HG03139 (cell line): ENCODE results near the gene EEFSEC.

Experiments used
- ATAC-seq: cut with Tn5 transposase; IDR thresholded peaks from one replicate; pipeline ENCODE4 v1.9.1; 2021; ENCODE audit not compliant: unreplicated experiment

The EEFSEC gene

GRCh38 chr3:128215290-128215689 lies 62.0 kb downstream of the EEFSEC start:
- no peak for ATAC-seq

- ATAC-seq, result no peak
Measured at GRCh38 chr3:128215800-128216495, 62.7 kb downstream of the EEFSEC start.

DNA sequence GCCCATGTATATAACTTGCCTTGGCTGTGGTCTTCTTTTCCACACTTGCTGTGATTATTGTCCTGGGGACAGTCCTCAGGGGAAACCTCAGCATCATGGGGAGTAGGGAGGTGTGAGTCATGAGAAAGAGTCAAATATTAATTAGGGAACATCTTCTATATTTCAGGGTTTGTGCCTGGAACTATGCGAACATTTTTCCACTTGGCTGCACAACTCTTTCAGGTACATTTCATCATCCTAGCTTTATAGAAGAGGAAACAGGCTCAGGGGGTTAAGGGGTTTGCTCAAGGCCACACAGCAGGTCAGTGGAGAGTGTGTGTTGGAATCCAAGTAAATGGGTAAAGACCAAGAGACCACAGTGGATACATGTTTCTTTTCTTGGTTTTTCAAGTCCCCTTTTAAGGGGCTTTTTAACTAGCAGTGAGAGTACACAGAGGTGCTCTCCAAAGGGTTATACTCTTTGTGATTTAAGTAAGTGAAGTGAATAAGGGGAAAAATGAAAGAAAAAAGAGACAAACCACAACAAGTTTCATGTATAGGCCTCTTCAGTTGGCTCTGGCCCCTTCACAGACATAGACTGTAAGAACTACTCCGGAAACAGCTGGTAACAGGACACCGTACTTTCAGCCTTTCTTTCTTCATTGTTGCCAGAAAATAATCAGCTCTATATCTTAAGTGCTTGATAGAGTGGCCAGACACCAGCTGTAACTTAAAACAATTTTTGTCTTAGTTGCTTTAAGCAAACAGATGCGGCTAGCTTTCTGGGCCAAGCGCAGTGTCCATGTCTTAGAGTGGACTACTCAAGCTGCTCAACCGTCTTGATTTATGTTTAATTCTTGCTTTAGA lies 64.6 kb downstream of the EEFSEC start:
- ATAC-seq, result no peak

DNA sequence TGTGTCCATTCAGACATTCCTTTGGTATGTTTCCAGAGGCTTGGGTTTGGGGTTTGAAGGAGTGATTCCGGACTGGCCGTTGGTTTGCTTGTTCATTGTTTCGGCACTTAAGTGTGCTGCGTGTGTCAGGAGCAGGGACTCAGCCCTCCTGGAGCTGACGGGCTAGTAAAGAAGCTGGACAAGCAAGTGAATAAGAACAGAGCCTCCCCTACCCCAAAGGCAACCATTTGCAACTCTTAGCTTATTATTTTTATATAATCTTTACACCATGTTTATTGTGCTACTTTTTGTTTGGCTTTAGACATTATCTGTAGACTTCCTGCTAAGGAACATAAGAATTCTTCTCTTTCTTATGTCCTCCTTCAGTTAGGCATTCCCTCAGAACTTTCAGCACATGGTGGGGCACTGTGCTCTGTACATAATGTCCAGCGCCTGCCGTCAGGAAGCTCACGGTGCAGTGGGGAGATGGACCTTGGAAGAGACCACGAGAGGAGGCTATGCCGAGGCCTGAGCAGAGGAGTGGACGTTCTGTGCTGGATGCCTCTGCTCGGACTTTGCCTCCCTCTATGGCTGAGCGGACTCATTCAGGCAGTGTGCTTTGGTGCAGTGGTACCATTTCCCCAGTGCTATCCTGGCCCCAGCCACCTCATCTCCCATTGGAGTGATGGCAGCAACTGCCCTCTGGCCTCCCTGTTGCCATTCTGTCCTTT lies 65.4 kb downstream of the EEFSEC start:
- no peak for ATAC-seq

- ATAC-seq, result no peak
Measured at GRCh38 chr3:128221328-128221727, 68.0 kb downstream of the EEFSEC start.

DNA sequence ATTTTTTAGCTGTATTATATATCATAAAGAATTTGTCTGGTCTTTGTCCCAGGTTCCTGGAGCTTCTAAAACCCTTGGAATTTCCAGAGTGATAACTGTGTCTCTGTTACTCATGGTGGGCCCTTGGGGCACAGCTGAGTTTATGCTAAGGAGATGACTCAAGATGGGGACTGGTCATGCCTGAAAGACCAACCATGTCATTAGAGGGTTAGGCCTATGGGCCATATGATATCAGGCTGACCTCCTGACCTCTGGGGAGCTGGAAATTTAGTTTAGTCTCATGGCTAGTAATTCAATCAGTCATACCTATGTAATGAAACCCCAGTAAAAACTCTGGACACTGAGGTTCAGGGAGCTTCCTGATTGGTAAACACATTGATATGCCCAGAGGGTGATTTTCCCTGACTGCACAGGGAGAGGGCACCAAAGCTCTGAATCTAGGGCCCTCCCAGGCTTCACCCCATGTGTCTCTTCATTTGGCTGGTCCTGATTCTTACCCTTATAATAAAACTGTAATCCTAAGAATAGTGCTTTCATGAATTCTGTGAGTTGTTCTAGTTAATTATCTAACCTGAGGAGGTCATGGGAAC lies 69.6 kb downstream of the EEFSEC start:
- no peak for ATAC-seq

DNA sequence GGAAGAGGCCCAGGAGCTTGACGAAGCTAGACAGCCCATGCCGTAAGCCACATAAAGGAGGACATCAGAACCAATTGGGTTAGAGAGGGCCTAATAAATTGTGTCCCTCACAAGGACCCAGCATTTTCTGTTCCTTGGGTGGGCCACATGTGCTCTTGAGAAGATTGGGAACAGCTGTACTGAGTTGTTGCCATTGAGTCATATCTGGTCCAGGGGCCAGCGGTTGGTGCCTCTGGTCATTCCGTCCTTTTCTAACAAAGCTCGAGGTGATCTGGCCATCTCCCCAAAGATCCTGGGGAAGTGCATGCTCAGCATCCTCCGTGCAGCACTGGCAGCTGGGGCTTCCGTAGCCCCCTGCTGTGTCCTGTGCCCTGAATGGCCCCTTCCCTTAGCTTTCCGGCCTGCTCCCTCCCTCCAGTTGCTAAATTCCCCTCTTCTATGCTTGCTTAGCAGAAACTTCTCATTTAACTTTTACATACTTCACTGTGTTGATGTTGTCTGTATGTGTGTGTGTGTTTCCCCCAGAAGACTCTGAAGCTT lies 73.0 kb downstream of the EEFSEC start:
- ATAC-seq, result no peak

GRCh38 chr3:128226795-128227395 lies 73.6 kb downstream of the EEFSEC start:
- no peak for ATAC-seq

- no peak for ATAC-seq
Measured at GRCh38 chr3:128227507-128227906, 74.2 kb downstream of the EEFSEC start.

DNA sequence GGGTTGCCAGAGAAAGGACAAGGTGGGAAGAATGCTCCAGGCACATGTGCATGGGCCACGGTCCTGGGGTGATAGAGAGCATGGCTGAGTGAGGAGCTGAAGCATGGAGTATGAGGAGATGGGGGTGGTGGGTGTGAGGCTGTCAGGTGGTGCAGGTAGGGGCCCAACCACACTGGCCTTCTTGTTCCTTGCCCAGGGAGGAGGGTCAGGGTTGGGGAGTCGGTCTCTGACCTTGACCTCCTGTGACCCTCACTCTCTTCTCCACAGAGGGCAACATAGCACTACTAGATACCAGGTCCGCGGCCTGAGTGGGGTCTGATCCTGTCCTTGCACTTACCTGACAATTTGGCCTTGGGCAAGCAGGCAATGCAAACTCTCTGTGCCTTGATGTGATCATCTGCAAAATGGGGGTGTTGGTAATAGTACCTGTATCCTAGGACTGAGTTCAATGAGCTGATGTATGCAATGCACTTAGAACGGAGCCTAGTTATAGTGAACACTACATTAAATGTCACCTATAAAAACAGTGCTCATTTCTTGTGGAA lies 75.2 kb downstream of the EEFSEC start:
- ATAC-seq, result no peak

GRCh38 chr3:128229106-128229857 lies 76.0 kb downstream of the EEFSEC start:
- no peak for ATAC-seq

GRCh38 chr3:128231606-128232005 lies 78.3 kb downstream of the EEFSEC start:
- no peak for ATAC-seq

DNA sequence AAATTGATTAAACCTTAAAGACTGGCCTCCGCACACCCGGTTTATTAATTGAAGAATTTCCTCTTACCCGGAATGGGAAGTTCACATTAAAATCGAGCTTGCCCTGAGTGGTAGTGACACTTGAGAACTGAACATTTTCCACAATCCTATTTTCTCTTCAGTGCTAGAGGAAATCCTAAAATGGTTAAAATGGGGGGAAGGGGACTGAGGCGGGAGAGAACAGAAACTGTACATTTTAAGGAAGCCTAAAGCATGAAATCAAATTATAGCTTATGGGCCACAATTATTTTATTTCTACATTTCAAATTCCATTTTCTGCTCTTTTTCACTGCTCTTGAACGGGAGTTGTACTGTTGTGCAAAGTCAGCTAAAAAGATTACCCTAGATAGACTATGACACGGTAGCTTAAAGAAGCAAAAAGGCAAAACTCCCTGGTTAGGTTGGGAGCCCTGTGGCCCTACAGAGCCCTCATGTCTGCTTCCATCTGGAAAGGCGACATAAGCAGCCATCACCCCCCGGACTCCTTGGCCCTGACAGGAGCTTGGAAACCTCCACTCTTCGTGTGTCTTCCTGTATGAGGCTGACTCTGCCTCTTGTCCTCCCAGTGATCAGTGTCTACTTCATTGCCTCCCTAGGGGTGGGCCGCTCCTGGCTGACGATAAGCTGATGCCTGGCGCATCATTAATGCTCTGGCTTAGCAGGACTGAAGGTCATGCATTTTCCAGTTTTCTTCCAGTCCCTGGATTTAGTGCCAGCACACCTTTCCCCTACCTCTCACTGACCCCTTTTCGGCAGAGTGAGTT lies 79.3 kb downstream of the EEFSEC start:
- ATAC-seq, result no peak

DNA sequence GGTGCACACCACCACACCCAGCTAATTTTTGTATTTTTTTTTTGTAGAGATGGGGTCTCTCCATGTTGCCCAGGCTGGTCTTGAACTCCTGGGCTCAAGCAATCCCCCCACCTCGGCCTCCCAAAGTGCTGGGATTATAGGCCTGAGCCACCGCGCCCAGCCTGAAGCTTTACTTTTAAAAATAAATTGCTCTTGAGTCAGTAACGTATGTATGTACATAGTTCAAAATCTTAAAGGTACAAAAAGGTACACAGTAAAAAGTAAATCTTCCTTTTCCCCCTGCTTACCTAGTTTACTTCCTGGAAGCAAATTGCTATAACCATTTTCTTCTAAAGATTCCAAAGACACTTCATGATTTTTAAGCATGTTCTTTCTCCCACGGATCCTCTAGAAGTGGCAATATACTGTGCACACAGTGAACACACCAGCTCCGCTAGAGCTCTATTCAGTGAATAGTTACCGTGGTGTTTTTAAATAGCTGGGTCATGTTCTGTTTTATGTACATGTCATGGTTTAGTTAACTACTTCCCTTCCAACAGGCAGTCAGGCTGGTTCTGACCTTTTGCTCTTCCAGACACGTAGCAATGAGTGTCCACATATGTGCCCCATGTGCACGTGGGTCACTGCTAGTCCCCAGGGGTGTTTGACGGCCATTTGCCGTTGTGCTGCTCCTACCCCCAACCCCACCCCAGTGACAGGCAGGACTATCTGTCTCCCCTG lies 82.1 kb downstream of the EEFSEC start:
- ATAC-seq, result no peak

DNA sequence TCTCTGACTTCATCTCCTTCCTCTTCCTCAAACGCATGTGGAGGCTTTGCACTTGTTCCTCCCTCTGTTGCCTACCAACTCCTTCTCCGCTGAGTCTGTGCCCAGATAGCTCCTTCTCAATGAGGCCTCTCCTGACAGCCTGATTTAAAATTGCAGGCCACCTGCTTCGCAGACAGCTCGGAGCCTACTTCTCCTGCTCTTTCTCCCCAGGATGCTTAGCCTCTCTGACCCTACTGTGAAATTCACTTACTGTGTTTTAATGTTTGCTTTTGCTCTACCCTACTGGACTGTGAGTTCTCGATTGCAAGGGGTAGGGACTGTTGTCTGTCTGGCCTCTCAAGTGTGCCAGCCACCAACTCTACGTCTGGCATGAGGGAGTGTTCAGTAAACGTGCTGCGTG lies 83.4 kb downstream of the EEFSEC start:
- ATAC-seq, result no peak

GRCh38 chr3:128237348-128238183 lies 84.3 kb downstream of the EEFSEC start:
- ATAC-seq, result no peak

GRCh38 chr3:128238184-128238489 lies 84.9 kb downstream of the EEFSEC start:
- ATAC-seq, result no peak

DNA sequence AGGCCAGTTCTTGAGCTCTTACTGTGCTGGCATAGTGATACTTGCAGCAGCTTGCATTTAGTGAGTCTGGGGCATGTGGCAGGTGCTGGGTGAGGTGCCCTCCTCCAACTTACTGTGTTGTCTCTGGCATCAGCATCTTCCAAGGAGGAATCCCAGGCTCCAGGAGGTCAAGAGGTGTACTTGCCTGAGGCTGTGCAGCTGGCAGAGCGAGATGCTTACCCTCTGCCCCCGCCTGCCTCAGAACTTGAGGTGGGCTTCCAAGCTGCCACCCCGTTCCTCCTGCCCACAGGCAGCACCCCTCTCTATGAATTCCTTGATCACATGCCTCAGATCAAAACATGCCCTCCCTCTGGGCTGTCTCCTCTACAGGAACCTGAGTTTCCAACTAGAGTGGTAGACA lies 86.0 kb downstream of the EEFSEC start:
- ATAC-seq, result no peak
